PFSK-1 (cell line): ENCODE measurements around the gene DIP2C.

Source experiments
- FOXP2 ChIP-seq: optimal IDR thresholded peaks from 2 replicates; pipeline ENCODE3; 2011; ENCODE audit warnings: borderline replicate concordance, control low read depth, inconsistent platforms; ENCODE audit not compliant: insufficient read depth; ENCODE audit errors: extremely low read length, extremely low read depth
- POLR2AphosphoS5 ChIP-seq: IDR thresholded peaks from 2 replicates; pipeline ENCODE4 v1.6.1; 2012; ENCODE audit warnings: low read depth, mild to moderate bottlenecking, control low read depth, low read length, moderate library complexity
- SIN3A ChIP-seq: IDR thresholded peaks from 2 replicates; pipeline ENCODE4 v1.6.1; 2012; ENCODE audit warnings: mild to moderate bottlenecking, low read length, moderate library complexity, borderline replicate concordance; ENCODE audit not compliant: insufficient read depth
- TAF1 ChIP-seq: IDR thresholded peaks from 2 replicates; pipeline ENCODE4 v1.6.1; 2012; ENCODE audit warnings: low read length, control low read depth, borderline replicate concordance; ENCODE audit not compliant: insufficient read depth
- TF ChIP-seq, protein P1 (sequence below), 2 experiments: IDR thresholded peaks; 2 replicates each; pipeline versions ENCODE4 v1.6.1 to v1.8.0; 2011 to 2012; ENCODE audit warnings: low read depth in 2 of 2, low read length in 2 of 2, control low read depth in 1 of 2, inconsistent platforms in 1 of 2, mild to moderate bottlenecking in 1 of 2, moderate library complexity in 1 of 2; ENCODE audit not compliant: insufficient read depth in 1 of 2

The DIP2C gene

DNA sequence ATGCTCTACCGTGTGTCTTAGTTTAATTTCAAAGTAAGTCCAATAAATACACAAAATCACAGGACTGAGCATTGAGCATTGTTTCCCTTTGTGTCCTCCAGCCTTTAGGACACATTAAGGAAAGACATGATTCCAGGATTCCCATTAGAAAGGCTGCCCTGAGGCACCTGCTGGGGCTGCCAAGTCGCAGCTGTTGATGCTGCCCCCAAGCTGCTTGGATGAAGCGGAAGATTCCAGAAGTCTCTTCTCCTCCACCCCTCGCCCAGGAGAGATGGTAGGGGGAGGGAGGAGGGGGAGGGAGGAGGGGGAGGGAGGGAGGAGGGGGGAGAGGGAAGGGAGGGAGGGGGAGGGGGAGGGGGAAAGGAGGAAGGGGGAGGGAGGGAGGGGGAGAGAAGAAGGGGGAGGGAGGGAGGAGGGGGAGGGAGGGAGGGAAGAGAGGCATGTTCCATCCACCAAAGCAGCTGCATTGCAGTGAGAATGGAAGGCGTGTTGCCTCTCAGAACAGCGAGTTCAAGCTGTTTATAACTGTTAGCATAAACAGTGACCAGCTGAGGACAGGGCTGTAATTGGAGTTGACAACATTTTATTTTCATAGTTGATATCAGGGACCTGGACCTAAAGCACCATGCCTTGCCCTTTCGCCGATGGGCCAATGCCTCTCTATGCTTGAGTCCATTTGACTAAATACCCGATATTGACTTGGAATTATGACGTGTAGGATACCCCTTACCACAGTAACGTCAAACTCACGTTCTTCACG, 67.3 kb downstream of the DIP2C start:
- TF ChIP-seq SIN3A (no peak), TAF1 (no peak), FOXP2 (no peak), POLR2AphosphoS5 (no peak)
- TF ChIP-seq, protein P1, sequence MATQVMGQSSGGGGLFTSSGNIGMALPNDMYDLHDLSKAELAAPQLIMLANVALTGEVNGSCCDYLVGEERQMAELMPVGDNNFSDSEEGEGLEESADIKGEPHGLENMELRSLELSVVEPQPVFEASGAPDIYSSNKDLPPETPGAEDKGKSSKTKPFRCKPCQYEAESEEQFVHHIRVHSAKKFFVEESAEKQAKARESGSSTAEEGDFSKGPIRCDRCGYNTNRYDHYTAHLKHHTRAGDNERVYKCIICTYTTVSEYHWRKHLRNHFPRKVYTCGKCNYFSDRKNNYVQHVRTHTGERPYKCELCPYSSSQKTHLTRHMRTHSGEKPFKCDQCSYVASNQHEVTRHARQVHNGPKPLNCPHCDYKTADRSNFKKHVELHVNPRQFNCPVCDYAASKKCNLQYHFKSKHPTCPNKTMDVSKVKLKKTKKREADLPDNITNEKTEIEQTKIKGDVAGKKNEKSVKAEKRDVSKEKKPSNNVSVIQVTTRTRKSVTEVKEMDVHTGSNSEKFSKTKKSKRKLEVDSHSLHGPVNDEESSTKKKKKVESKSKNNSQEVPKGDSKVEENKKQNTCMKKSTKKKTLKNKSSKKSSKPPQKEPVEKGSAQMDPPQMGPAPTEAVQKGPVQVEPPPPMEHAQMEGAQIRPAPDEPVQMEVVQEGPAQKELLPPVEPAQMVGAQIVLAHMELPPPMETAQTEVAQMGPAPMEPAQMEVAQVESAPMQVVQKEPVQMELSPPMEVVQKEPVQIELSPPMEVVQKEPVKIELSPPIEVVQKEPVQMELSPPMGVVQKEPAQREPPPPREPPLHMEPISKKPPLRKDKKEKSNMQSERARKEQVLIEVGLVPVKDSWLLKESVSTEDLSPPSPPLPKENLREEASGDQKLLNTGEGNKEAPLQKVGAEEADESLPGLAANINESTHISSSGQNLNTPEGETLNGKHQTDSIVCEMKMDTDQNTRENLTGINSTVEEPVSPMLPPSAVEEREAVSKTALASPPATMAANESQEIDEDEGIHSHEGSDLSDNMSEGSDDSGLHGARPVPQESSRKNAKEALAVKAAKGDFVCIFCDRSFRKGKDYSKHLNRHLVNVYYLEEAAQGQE (IDR thresholded peaks at IDR 0.05; ENCODE audit: insufficient read depth in 1 of 2, low read depth in 2 of 2, low read length in 2 of 2): no peak

DNA sequence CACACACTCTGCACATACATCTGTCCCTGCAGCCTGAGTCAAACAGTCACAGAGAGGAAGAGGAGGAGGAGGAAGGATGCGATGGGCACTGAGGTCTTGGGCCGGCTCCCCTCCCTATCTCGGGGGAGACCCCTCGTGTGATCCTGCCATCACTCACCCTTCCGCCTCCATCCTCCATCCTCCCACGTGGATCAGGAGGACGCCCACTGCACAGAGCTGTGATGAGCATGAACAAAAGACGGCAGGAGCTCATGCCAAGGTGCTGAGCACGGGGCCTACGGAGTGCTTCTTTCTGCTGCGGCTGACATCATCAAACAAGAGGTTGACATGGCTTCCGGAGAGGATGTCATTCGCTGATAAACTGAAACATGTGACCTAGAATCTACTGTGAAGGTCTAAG, 68.0 kb downstream of the DIP2C start:
- TF ChIP-seq, protein P1 (IDR thresholded peaks at IDR 0.05; ENCODE audit: insufficient read depth in 1 of 2, low read depth in 2 of 2, low read length in 2 of 2): no peak
- TF ChIP-seq SIN3A (no peak), FOXP2 (no peak), POLR2AphosphoS5 (no peak), TAF1 (no peak)

DNA sequence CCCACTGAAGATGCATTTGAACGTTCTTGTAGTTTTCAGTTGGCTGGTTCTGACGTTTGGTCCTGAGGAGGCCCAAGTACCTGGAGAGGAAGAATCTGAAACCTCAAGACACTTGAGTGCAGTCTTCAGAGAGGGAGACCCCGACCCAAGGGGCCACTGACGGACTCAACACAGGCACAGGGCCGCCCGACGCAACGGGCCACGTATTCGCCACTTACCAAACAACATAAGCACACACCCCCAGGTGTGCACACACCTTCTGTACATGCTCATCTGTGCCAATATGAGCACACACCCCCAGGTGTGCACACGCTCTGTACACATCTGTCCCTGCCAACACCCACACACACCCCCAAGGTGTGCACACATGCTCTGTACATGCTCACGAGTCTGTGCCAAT, 68.5 kb downstream of the DIP2C start:
- TF ChIP-seq SIN3A: no peak
- TF ChIP-seq FOXP2: no peak
- TF ChIP-seq, protein P1 (IDR thresholded peaks at IDR 0.05; ENCODE audit: insufficient read depth in 1 of 2, low read depth in 2 of 2, low read length in 2 of 2): no peak
- no peak for TF ChIP-seq TAF1
- TF ChIP-seq POLR2AphosphoS5: no peak

DNA sequence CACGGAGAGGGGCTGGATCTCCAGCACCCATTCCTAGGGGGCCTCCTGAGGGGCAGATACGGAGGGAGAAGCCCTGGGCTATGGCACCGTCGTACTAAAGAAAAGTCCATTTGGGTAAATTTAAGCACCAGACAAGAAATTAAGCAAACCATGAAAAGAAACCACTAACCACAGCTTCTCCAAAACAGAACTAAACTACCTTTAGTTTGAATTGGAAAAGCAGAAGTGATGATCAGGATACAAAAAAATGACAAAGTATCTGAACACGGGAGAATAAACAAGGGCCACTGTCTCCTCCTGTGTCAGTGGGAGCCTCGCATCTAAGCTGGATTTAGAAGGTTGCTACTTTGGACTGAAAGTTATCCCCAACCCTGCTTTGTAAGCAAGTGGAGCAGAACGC, 69.1 kb downstream of the DIP2C start:
- TF ChIP-seq SIN3A: no peak
- no peak for TF ChIP-seq FOXP2
- TF ChIP-seq POLR2AphosphoS5: no peak
- no peak for TF ChIP-seq TAF1
- TF ChIP-seq, protein P1 (IDR thresholded peaks at IDR 0.05; ENCODE audit: insufficient read depth in 1 of 2, low read depth in 2 of 2, low read length in 2 of 2): no peak
